GM18858 (cell line): ENCODE data around the gene ACOT4.
A peak's percentile ranks its signal among the peaks of the same experiment; 100 is the strongest.
"Not testable (repeated sequence)": the region's sequence is repeated elsewhere in the genome, so short reads cannot be mapped to it uniquely, and the experiment has no call there.

Experiments used
- ATAC-seq: cut with Tn5 transposase; IDR thresholded peaks from one replicate; pipeline ENCODE4 v1.9.1; 2021; ENCODE audit not compliant: unreplicated experiment

ACOT4 gene

GRCh38 chr14:73591690-73592449 lies at the start of gene ACOT4:
Gene ACOT4, plus strand, starts transcription at chr14:73591873. Its CDS starts 87 bp downstream, at chr14:73591960.
- ATAC-seq: no peak

GRCh38 chr14:73542961-73543360 lies 48.7 kb upstream of the ACOT4 start:
- ATAC-seq: not testable (repeated sequence)

GRCh38 chr14:73545353-73545752 lies 46.3 kb upstream of the ACOT4 start:
- not testable (repeated sequence) for ATAC-seq

- not testable (repeated sequence) for ATAC-seq
Observed at GRCh38 chr14:73549097-73549496, 42.6 kb upstream of the ACOT4 start.

- not testable (repeated sequence) for ATAC-seq
Observed at GRCh38 chr14:73549889-73550524, 41.7 kb upstream of the ACOT4 start.

- ATAC-seq: no peak
Observed at GRCh38 chr14:73553845-73554244, 37.8 kb upstream of the ACOT4 start.

GRCh38 chr14:73557201-73557600 lies 34.5 kb upstream of the ACOT4 start:
- not testable (repeated sequence) for ATAC-seq

GRCh38 chr14:73558238-73558637 lies 33.4 kb upstream of the ACOT4 start:
- ATAC-seq: not testable (repeated sequence)

- not testable (repeated sequence) for ATAC-seq
Observed at GRCh38 chr14:73562256-73562655, 29.4 kb upstream of the ACOT4 start.

GRCh38 chr14:73562696-73563095 lies 29.0 kb upstream of the ACOT4 start:
- ATAC-seq: not testable (repeated sequence)

GRCh38 chr14:73566431-73566830 lies 25.2 kb upstream of the ACOT4 start:
- ATAC-seq: not testable (repeated sequence)

- ATAC-seq: not testable (repeated sequence)
Observed at GRCh38 chr14:73566935-73567334, 24.7 kb upstream of the ACOT4 start.

- no peak for ATAC-seq
Observed at GRCh38 chr14:73567358-73567757, 24.3 kb upstream of the ACOT4 start.

- ATAC-seq: no peak
Observed at GRCh38 chr14:73567951-73568885, 23.5 kb upstream of the ACOT4 start.

GRCh38 chr14:73568886-73569184 lies 22.8 kb upstream of the ACOT4 start:
- not testable (repeated sequence) for ATAC-seq

- ATAC-seq: peak; percentile 38
Observed at GRCh38 chr14:73569185-73569958, 22.3 kb upstream of the ACOT4 start, which contains the start of gene ACOT2. Gene ACOT2, plus strand, starts transcription at chr14:73569213. Its CDS starts 28 bp downstream, at chr14:73569241.

GRCh38 chr14:73570913-73571312 lies 20.8 kb upstream of the ACOT4 start:
- ATAC-seq: not testable (repeated sequence)

- ATAC-seq: not testable (repeated sequence)
Observed at GRCh38 chr14:73573034-73573433, 18.6 kb upstream of the ACOT4 start.

GRCh38 chr14:73573740-73574139 lies 17.9 kb upstream of the ACOT4 start:
- ATAC-seq: not testable (repeated sequence)

- ATAC-seq: not testable (repeated sequence)
Observed at GRCh38 chr14:73574251-73574650, 17.4 kb upstream of the ACOT4 start.
